Neuron (in vitro differentiated cells): ENCODE measurements around the gene GNL1.
A peak's percentile ranks its signal among the peaks of the same experiment; 100 is the strongest.
"Not testable (repeated sequence)": the region's sequence is repeated elsewhere in the genome, so short reads cannot be mapped to it uniquely, and the experiment has no call there.

Experiments
- H2AFZ ChIP-seq: one replicate; pipeline ENCODE4 v1.6.1; 2013; ENCODE audit warnings: low read depth, mild to moderate bottlenecking, inconsistent platforms, low read length, moderate library complexity
- H3K27me3 ChIP-seq: one replicate; pipeline ENCODE4 v1.6.1; 2013; ENCODE audit warnings: low read length; ENCODE audit not compliant: insufficient read depth
- H3K36me3 ChIP-seq: one replicate; pipeline ENCODE4 v1.6.1; 2013; ENCODE audit warnings: low read length; ENCODE audit not compliant: insufficient read depth
- H3K4me1 ChIP-seq: one replicate; pipeline ENCODE4 v1.6.1; 2013; ENCODE audit warnings: low read length; ENCODE audit not compliant: insufficient read depth
- H3K4me3 ChIP-seq: 2 replicates; pipeline ENCODE4 v1.5.1; 2013; ENCODE audit warnings: mild to moderate bottlenecking, low read length, moderate library complexity
- H3K9me3 ChIP-seq: one replicate; pipeline ENCODE4 v1.6.1; 2013; ENCODE audit warnings: low read length

The GNL1 gene

GRCh38 chr6:30537931-30538330 lies 18.4 kb downstream of the GNL1 start:
- H3K27me3 ChIP-seq, result no peaks in the 10 kb centered on the region
- H2AFZ ChIP-seq, result no peak overlapping the region
- H3K4me3 ChIP-seq, result no peak overlapping the region
- H3K36me3 ChIP-seq, result no peaks in the 10 kb centered on the region
- H3K9me3 ChIP-seq, result no peaks in the 10 kb centered on the region
- no peaks in the 10 kb centered on the region for H3K4me1 ChIP-seq

DNA sequence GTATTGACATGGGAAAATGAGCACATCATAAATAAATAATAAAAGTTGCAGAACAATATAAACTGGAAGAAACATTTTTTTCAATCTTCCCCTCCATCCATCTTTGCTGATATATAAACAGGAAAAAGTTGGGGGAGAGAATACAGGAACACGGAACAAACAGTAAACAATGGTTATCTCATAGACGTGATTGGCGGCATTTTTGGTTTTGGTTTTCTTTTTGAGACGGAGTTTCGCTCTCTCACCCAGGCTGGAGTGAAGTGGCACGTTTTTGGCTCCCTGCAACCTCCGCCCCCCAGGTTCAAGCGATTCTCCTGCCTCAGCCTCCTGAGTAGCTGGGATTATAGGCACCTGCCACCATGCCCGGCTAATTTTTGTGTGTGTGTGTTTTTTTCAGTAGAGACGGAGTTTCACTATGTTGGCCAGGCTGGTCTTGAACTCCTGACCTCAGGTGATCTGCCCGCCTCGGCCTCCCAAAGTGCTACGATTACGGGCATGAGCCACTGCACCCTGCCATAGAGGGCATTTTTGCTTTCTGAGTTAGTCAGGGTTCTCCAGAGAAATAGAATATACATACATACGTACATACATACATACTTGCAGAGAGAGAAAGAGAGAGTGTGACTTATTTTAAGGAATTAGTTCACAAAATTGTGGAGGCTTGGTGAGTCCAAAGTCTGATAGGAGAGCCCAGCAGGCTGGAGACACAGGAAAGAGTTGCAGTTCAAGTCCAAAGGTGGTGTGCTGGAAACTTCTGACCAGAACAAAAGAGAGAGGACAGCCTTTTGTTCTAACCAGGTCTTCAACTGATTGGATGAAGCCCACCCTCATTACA lies 22.6 kb downstream of the GNL1 start:
- Histone ChIP-seq H3K36me3 (no peaks in the 10 kb centered on the region), H3K4me1 (no peaks in the 10 kb centered on the region), H3K4me3 (no peak overlapping the region), H3K27me3 (no peaks in the 10 kb centered on the region), H2AFZ (no peak overlapping the region), H3K9me3 (no peaks in the 10 kb centered on the region)

GRCh38 chr6:30530014-30530413 lies 26.3 kb downstream of the GNL1 start:
- no peak overlapping the region for H2AFZ ChIP-seq
- no peaks in the 10 kb centered on the region for H3K4me1 ChIP-seq
- H3K27me3 ChIP-seq, result no peaks in the 10 kb centered on the region
- H3K4me3 ChIP-seq, result no peak overlapping the region
- H3K36me3 ChIP-seq, result no peaks in the 10 kb centered on the region
- no peaks in the 10 kb centered on the region for H3K9me3 ChIP-seq

DNA sequence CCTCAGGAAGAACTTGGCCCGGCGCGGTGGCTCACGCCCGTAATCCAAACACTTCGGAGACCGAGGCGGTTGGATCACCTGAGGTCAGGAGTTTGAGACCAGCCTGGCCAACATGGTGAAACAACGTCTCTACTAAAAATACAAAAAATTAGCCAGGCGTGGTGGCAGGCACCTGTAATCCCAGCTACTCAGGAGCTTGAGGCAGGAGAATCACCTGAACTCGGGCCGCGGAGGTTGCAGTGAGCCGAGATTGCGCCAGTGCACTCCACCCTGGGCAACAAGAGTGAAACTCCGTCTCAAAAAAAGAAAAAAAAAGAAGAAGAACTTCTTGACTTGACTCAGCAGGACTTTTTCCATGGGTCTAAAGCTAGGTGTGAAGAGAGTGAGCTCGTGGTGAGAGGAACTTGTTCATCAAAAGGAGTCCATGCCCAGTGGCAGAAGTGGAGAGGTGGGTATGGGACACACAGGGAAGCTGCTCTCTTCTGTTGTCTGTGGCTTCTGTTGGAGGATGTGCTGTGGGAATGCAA lies 26.9 kb downstream of the GNL1 start:
- not testable (repeated sequence) for H3K36me3 ChIP-seq, H3K4me1 ChIP-seq, H2AFZ ChIP-seq, H3K27me3 ChIP-seq, H3K4me3 ChIP-seq, H3K9me3 ChIP-seq

DNA sequence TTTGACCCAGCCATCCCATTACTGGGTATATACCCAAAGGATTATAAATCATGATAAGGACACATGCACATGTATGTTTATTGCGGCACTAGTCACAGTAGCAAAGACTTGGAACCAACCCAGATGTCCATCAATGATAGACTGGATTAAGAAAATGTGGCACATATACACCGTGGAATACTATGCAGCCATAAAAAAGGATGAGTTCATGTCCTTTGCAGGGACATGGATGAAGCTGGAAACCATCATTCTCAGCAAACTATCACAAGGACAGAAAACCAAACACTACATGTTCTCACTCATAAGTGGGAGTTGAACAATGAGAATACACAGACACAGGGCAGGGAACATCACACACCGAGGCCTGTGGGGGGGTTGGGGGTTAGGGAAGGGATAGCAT lies 29.8 kb downstream of the GNL1 start:
- not testable (repeated sequence) for H2AFZ ChIP-seq, H3K4me3 ChIP-seq, H3K9me3 ChIP-seq, H3K27me3 ChIP-seq, H3K4me1 ChIP-seq, H3K36me3 ChIP-seq

GRCh38 chr6:30521952-30522351 lies 34.3 kb downstream of the GNL1 start:
- H3K9me3 ChIP-seq, H2AFZ ChIP-seq, H3K27me3 ChIP-seq, H3K4me1 ChIP-seq, H3K36me3 ChIP-seq, H3K4me3 ChIP-seq: not testable (repeated sequence)

DNA sequence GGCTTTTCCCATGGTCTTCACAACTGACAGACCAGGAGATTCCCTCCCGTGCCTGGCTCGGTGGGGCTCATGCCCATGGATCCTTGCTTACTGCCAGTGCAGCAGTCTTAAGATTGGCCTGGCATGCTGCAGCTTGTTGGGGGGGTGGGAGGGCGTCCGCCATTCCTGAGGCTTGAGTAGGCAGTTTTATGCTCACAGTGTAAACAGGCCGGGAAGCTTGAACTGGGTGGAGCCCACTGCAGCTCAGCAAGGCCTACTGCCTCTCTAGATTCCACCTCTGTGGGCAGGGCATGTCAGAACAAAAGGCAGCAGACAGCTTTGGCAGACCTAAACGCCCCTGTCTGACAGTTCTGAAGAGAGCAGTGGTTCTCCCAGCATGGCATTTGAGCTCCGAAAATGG lies 35.2 kb downstream of the GNL1 start:
- H3K27me3 ChIP-seq, result not testable (repeated sequence)

GRCh38 chr6:30520522-30520921 lies 35.8 kb downstream of the GNL1 start:
- Histone ChIP-seq H3K27me3 (no peaks in the 10 kb centered on the region), H3K4me1 (no peaks in the 10 kb centered on the region), H3K9me3 (no peaks in the 10 kb centered on the region), H2AFZ (no peak overlapping the region), H3K36me3 (no peaks in the 10 kb centered on the region), H3K4me3 (no peak overlapping the region)

More for the DNA sequence above, 35.2 kb downstream of the GNL1 start:
- not testable (repeated sequence) for H2AFZ ChIP-seq, H3K4me1 ChIP-seq, H3K4me3 ChIP-seq, H3K9me3 ChIP-seq, H3K36me3 ChIP-seq

- H3K36me3 ChIP-seq, H2AFZ ChIP-seq, H3K4me3 ChIP-seq, H3K4me1 ChIP-seq, H3K27me3 ChIP-seq, H3K9me3 ChIP-seq: not testable (repeated sequence)
Observed at GRCh38 chr6:30518505-30519145, 37.7 kb downstream of the GNL1 start.

- H3K4me3 ChIP-seq, H3K36me3 ChIP-seq, H3K27me3 ChIP-seq, H3K4me1 ChIP-seq, H3K9me3 ChIP-seq, H2AFZ ChIP-seq: not testable (repeated sequence)
Observed at GRCh38 chr6:30517767-30518504, 38.4 kb downstream of the GNL1 start.

DNA sequence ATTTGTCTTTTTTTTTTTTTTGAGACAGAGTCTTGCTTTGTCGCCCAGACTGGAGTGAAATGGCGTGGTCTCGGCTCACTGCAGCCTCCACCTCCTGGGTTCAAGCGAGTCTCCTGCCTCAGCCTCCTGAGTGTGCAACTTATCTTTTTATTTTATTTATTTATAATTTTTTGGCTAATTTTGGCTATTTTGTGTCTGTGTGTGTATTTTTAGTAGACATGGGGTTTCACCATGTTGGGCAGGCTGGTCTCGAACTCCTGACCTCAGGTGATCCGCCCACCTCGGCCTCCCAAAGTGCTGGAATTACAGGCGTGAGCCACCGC lies 39.6 kb downstream of the GNL1 start:
- H3K4me1 ChIP-seq, H3K4me3 ChIP-seq, H3K27me3 ChIP-seq, H2AFZ ChIP-seq, H3K36me3 ChIP-seq, H3K9me3 ChIP-seq: not testable (repeated sequence)

GRCh38 chr6:30515944-30516753 lies 40.1 kb downstream of the GNL1 start:
- Histone ChIP-seq H3K36me3 (no peaks in the 10 kb centered on the region), H3K9me3 (no peaks in the 10 kb centered on the region), H3K4me3 (peak overlapping the region; percentile 18), H3K27me3 (no peaks in the 10 kb centered on the region), H3K4me1 (peaks cover 6% of the 10 kb centered on the region), H2AFZ (no peak overlapping the region)

- Histone ChIP-seq H3K9me3 (no peaks in the 10 kb centered on the region), H3K36me3 (no peaks in the 10 kb centered on the region), H2AFZ (no peak overlapping the region), H3K27me3 (no peaks in the 10 kb centered on the region), H3K4me1 (peaks cover 9% of the 10 kb centered on the region), H3K4me3 (no peak overlapping the region)
Observed at GRCh38 chr6:30515106-30515505, 41.2 kb downstream of the GNL1 start.
